ENCODE results near the gene EBF3. TPM values are rescaled to one million over a fixed set of nuclear protein-coding genes. Genes with fewer than 3 reads are reported as not detected.

Gene EBF3
- total and polyA plus RNA-seq, 2 experiments from 2014 or later, result 0.22 to 0.77 TPM

DNA sequence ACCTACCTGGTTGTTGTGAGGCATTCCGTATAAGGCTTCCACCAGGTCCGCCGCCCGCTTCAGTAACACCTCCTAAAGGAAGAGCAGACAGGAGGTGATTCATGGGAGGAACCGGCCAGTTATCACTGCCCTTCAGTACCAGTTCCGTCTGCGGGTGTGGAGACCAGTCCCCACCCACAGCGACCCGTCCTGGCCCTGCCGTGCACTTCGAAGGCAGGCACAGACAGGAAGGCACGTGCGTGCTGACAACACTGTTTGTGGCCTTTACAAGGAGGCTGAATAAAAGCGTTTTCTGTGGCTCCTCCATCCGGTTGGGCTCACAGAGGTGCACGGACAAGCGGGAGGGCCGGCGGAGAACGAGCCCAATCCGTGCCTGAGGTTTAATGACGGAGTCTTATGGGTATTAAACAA is 120.9 kb downstream of the EBF3 start:
- no peaks in the 10 kb centered on the region for H3K9me2 ChIP-seq (replicated peaks; ENCODE audit: insufficient read depth)
- no peaks in the 10 kb centered on the region for H3K27me3 ChIP-seq
- H3K36me3 ChIP-seq (replicated peaks; ENCODE audit: insufficient read depth, low read depth), result no peaks in the 10 kb centered on the region
- H3K4me2 ChIP-seq, result no peak overlapping the region
- H3K4me3 ChIP-seq, result no peak overlapping the region
- no peak overlapping the region for H2AFZ ChIP-seq
- no peaks in the 10 kb centered on the region for H3K9me3 ChIP-seq (ENCODE audit: low read depth)
- DNase-seq (ENCODE audit: low spot score), result no peak
- no peak overlapping the region for H3K27ac ChIP-seq
- no peaks in the 10 kb centered on the region for H4K20me1 ChIP-seq (ENCODE audit: insufficient read depth, poor library complexity, severe bottlenecking)
- WGBS (ENCODE audit: low lambda C conversion rate, missing lambda C conversion rate), result 93% methylated on average over 22 of the region's 22 CpGs
- no peaks in the 10 kb centered on the region for H3K79me2 ChIP-seq
- no peaks in the 10 kb centered on the region for H3K4me1 ChIP-seq (ENCODE audit: insufficient read depth)
- TF ChIP-seq EZH2phosphoT487 (IDR thresholded peaks at IDR 0.05; ENCODE audit: low read depth, severe bottlenecking, unreplicated experiment) (no peak), CTCF (IDR thresholded peaks at IDR 0.05; ENCODE audit: poor library complexity) (no peak), EZH2 (IDR thresholded peaks at IDR 0.05; ENCODE audit: borderline replicate concordance) (no peak)

DNA sequence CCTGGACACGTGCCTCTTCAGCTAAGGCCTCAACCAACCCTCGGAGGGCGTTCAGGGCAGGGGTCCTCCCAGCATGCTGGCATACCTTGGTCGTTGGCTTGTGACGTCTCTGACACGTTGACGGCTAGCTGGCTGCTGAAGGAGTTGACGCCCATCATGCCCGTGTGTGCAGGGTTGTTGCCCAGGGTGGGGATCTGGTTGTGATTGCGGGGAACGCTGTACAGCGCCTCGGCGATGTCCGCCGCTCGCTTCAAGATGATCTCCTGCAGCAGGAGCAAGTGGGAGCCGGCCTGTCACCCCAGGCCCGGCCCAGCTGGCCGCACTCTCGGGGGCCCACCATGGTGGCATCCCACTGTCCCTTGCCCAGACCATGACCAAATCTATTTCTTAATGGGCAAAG is 122.0 kb downstream of the EBF3 start:
- Histone ChIP-seq H3K27ac (no peak overlapping the region), H3K4me2 (no peak overlapping the region), H3K27me3 (no peaks in the 10 kb centered on the region), H3K36me3 (replicated peaks; ENCODE audit: insufficient read depth, low read depth) (no peaks in the 10 kb centered on the region), H3K9me3 (ENCODE audit: low read depth) (no peaks in the 10 kb centered on the region), H3K4me1 (ENCODE audit: insufficient read depth) (no peaks in the 10 kb centered on the region), H3K79me2 (no peaks in the 10 kb centered on the region), H3K9me2 (replicated peaks; ENCODE audit: insufficient read depth) (no peaks in the 10 kb centered on the region), H2AFZ (no peak overlapping the region), H3K4me3 (no peak overlapping the region), H4K20me1 (ENCODE audit: insufficient read depth, poor library complexity, severe bottlenecking) (no peaks in the 10 kb centered on the region)
- DNase-seq (ENCODE audit: low spot score), result no peak
- no peak for TF ChIP-seq CTCF (IDR thresholded peaks at IDR 0.05; ENCODE audit: poor library complexity)
- TF ChIP-seq EZH2 (IDR thresholded peaks at IDR 0.05; ENCODE audit: borderline replicate concordance), result no peak
- TF ChIP-seq EZH2phosphoT487 (IDR thresholded peaks at IDR 0.05; ENCODE audit: low read depth, severe bottlenecking, unreplicated experiment), result no peak
- WGBS (ENCODE audit: low lambda C conversion rate, missing lambda C conversion rate), result 98% methylated on average over 21 of the region's 21 CpGs

DNA sequence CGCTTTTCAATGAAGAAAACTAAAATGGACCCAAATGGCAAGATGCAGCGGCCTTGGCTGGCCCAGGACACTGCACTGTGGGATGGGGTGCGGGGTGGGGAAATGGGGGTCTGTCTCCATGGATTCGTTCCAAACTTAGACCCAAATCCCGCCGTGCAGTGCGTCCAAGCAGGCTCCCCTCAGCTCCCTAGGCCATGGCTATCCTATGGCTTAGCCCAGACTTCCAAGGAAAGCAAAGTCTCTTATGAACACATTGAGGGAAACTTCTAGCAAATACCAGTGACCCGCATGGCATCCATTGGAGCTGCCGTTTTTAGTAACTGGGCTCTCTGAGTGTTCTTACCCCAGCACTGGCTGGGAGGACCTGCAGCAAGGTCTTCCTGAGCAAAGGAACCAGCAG is 122.5 kb downstream of the EBF3 start:
- no peak overlapping the region for H3K4me3 ChIP-seq
- DNase-seq (ENCODE audit: low spot score), result no peak
- no peaks in the 10 kb centered on the region for H4K20me1 ChIP-seq (ENCODE audit: insufficient read depth, poor library complexity, severe bottlenecking)
- H3K36me3 ChIP-seq (replicated peaks; ENCODE audit: insufficient read depth, low read depth), result no peaks in the 10 kb centered on the region
- H3K4me1 ChIP-seq (ENCODE audit: insufficient read depth), result no peaks in the 10 kb centered on the region
- 94% methylated on average over 9 of the region's 9 CpGs for WGBS (ENCODE audit: low lambda C conversion rate, missing lambda C conversion rate)
- H3K79me2 ChIP-seq, result no peaks in the 10 kb centered on the region
- H3K27ac ChIP-seq, result no peak overlapping the region
- no peak overlapping the region for H2AFZ ChIP-seq
- no peaks in the 10 kb centered on the region for H3K9me2 ChIP-seq (replicated peaks; ENCODE audit: insufficient read depth)
- H3K27me3 ChIP-seq, result no peaks in the 10 kb centered on the region
- no peak overlapping the region for H3K4me2 ChIP-seq
- H3K9me3 ChIP-seq (ENCODE audit: low read depth), result no peaks in the 10 kb centered on the region
- TF ChIP-seq CTCF (IDR thresholded peaks at IDR 0.05; ENCODE audit: poor library complexity), result no peak
- no peak for TF ChIP-seq EZH2phosphoT487 (IDR thresholded peaks at IDR 0.05; ENCODE audit: low read depth, severe bottlenecking, unreplicated experiment)
- no peak for TF ChIP-seq EZH2 (IDR thresholded peaks at IDR 0.05; ENCODE audit: borderline replicate concordance)

GRCh38 chr10:129841071-129841470 is 123.0 kb downstream of the EBF3 start:
- no peaks in the 10 kb centered on the region for H3K27me3 ChIP-seq
- no peak overlapping the region for H3K4me3 ChIP-seq
- H3K9me2 ChIP-seq (replicated peaks; ENCODE audit: insufficient read depth), result no peaks in the 10 kb centered on the region
- no peaks in the 10 kb centered on the region for H3K4me1 ChIP-seq (ENCODE audit: insufficient read depth)
- no peak overlapping the region for H3K27ac ChIP-seq
- no peak for DNase-seq (ENCODE audit: low spot score)
- no peak overlapping the region for H2AFZ ChIP-seq
- no peak overlapping the region for H3K4me2 ChIP-seq
- no peaks in the 10 kb centered on the region for H3K79me2 ChIP-seq
- WGBS (ENCODE audit: low lambda C conversion rate, missing lambda C conversion rate), result 93% methylated on average over 15 of the region's 16 CpGs
- H3K36me3 ChIP-seq (replicated peaks; ENCODE audit: insufficient read depth, low read depth), result no peaks in the 10 kb centered on the region
- no peak for TF ChIP-seq CTCF (IDR thresholded peaks at IDR 0.05; ENCODE audit: poor library complexity)
- no peak for TF ChIP-seq EZH2 (IDR thresholded peaks at IDR 0.05; ENCODE audit: borderline replicate concordance)
- TF ChIP-seq EZH2phosphoT487 (IDR thresholded peaks at IDR 0.05; ENCODE audit: low read depth, severe bottlenecking, unreplicated experiment), result no peak
- no peaks in the 10 kb centered on the region for H3K9me3 ChIP-seq (ENCODE audit: low read depth)
- no peaks in the 10 kb centered on the region for H4K20me1 ChIP-seq (ENCODE audit: insufficient read depth, poor library complexity, severe bottlenecking)
